Neural crest cell (in vitro differentiated cells): Measurements from ENCODE around the gene TNC. TPM values are rescaled to one million over a fixed set of nuclear protein-coding genes. Genes with fewer than 3 reads are reported as not detected.

Experiments
- DNase-seq: peaks from one replicate; pipeline ENCODE4 v3.0.0; 2021; ENCODE audit warnings: low read depth, mixed read lengths, low spot score
- H3K27ac Mint-ChIP-seq: one replicate; pipeline ENCODE4 v1.8.0; 2021; ENCODE audit warnings: mild to moderate bottlenecking, mixed read lengths; ENCODE audit not compliant: unreplicated experiment
- H3K27me3 Mint-ChIP-seq: 2 replicates; pipeline ENCODE4 v1.8.0; 2021; ENCODE audit warnings: low read depth, mild to moderate bottlenecking, mixed read lengths
- H3K36me3 Mint-ChIP-seq: 2 replicates; pipeline ENCODE4 v1.8.0; 2021; ENCODE audit warnings: low read depth, mild to moderate bottlenecking, mixed read lengths
- H3K4me1 Mint-ChIP-seq: 2 replicates; pipeline ENCODE4 v1.8.0; 2021; ENCODE audit warnings: mixed read lengths
- H3K4me3 Mint-ChIP-seq: one replicate; pipeline ENCODE4 v1.8.0; 2021; ENCODE audit warnings: mild to moderate bottlenecking, mixed read lengths
- H3K9me3 Mint-ChIP-seq: 2 replicates; pipeline ENCODE4 v1.8.0; 2021; ENCODE audit warnings: mixed read lengths
- CTCF ChIP-seq: fragments of 200-600 bp; sonication (generic); conservative IDR thresholded peaks from 2 replicates; pipeline ENCODE4 v1.5.0; 2021; ENCODE audit warnings: antibody characterized with exemption, mild to moderate bottlenecking
- total RNA-seq: library from RNA; stranded (reverse); gene quantifications from 2 replicates; pipeline ENCODE4 v1.2.1, GENCODE V29; 2021

The TNC gene
- total RNA-seq, 1 donor from 2014 or later: 0.30 TPM

- no peaks in the 10 kb centered on the region for H3K9me3 Mint-ChIP-seq
- peaks cover 14% of the 10 kb centered on the region for H3K4me1 Mint-ChIP-seq
- no peak for DNase-seq
- H3K27ac Mint-ChIP-seq: no peak overlapping the region
- TF ChIP-seq CTCF: no peak
- H3K36me3 Mint-ChIP-seq: no peaks in the 10 kb centered on the region
- H3K27me3 Mint-ChIP-seq: peaks cover 73% of the 10 kb centered on the region
- no peak overlapping the region for H3K4me3 Mint-ChIP-seq
Observed at GRCh38 chr9:115116421-115117284, 1.3 kb downstream of the TNC start.

- H3K27me3 Mint-ChIP-seq: peaks cover 66% of the 10 kb centered on the region
Observed at GRCh38 chr9:115115924-115116323, 2.0 kb downstream of the TNC start.

GRCh38 chr9:115115117-115115880 is 2.7 kb downstream of the TNC start:
- no peak for TF ChIP-seq CTCF
- Mint-ChIP-seq H3K27me3 (peaks cover 59% of the 10 kb centered on the region), H3K36me3 (no peaks in the 10 kb centered on the region), H3K27ac (no peak overlapping the region), H3K4me3 (no peak overlapping the region), H3K9me3 (no peaks in the 10 kb centered on the region), H3K4me1 (peaks cover 14% of the 10 kb centered on the region)
- no peak for DNase-seq

More at GRCh38 chr9:115115924-115116323, 2.0 kb downstream of the TNC start:
- DNase-seq: no peak
- Mint-ChIP-seq H3K4me3 (no peak overlapping the region), H3K9me3 (no peaks in the 10 kb centered on the region), H3K4me1 (peaks cover 14% of the 10 kb centered on the region), H3K27ac (no peak overlapping the region), H3K36me3 (no peaks in the 10 kb centered on the region)
- TF ChIP-seq CTCF: no peak

- Mint-ChIP-seq H3K4me1 (peaks cover 14% of the 10 kb centered on the region), H3K27ac (no peak overlapping the region), H3K4me3 (no peak overlapping the region), H3K9me3 (no peaks in the 10 kb centered on the region), H3K27me3 (peaks cover 55% of the 10 kb centered on the region), H3K36me3 (no peaks in the 10 kb centered on the region)
- no peak for TF ChIP-seq CTCF
- no peak for DNase-seq
Observed at GRCh38 chr9:115114546-115114945, 3.4 kb downstream of the TNC start.

- no peak for DNase-seq
- no peak overlapping the region for H3K27ac Mint-ChIP-seq
- H3K9me3 Mint-ChIP-seq: no peaks in the 10 kb centered on the region
- peaks cover 13% of the 10 kb centered on the region for H3K4me1 Mint-ChIP-seq
- peaks cover 50% of the 10 kb centered on the region for H3K27me3 Mint-ChIP-seq
- TF ChIP-seq CTCF: no peak
- H3K36me3 Mint-ChIP-seq: no peaks in the 10 kb centered on the region
- H3K4me3 Mint-ChIP-seq: no peak overlapping the region
Observed at GRCh38 chr9:115114084-115114483, 3.9 kb downstream of the TNC start.
